HG02623 (cell line): Measurements from ENCODE around the gene GPC5.
"Not testable (repeated sequence)": the region's sequence is repeated elsewhere in the genome, so short reads cannot be mapped to it uniquely, and the experiment has no call there.

Source experiments
- ATAC-seq: cut with Tn5 transposase; IDR thresholded peaks from one replicate; pipeline ENCODE4 v1.9.1; 2021; ENCODE audit warnings: moderate library complexity; ENCODE audit not compliant: unreplicated experiment

The GPC5 gene

GRCh38 chr13:92677571-92677970, 1279.2 kb downstream of the GPC5 start:
- ATAC-seq, result no peak

GRCh38 chr13:92679602-92680001, 1281.2 kb downstream of the GPC5 start:
- ATAC-seq, result no peak

- no peak for ATAC-seq
Observed at GRCh38 chr13:92681239-92681638, 1282.8 kb downstream of the GPC5 start.

GRCh38 chr13:92682832-92683517, 1284.6 kb downstream of the GPC5 start:
- no peak for ATAC-seq

- ATAC-seq, result no peak
Observed at GRCh38 chr13:92694047-92694446, 1295.6 kb downstream of the GPC5 start.

- ATAC-seq, result not testable (repeated sequence)
Observed at GRCh38 chr13:92695827-92696226, 1297.4 kb downstream of the GPC5 start.

GRCh38 chr13:92716749-92717148, 1318.3 kb downstream of the GPC5 start:
- no peak for ATAC-seq

- ATAC-seq, result no peak
Observed at GRCh38 chr13:92717857-92718256, 1319.4 kb downstream of the GPC5 start.

- no peak for ATAC-seq
Observed at GRCh38 chr13:92719868-92720267, 1321.4 kb downstream of the GPC5 start.

GRCh38 chr13:92721620-92722019, 1323.2 kb downstream of the GPC5 start:
- no peak for ATAC-seq

- ATAC-seq, result no peak
Observed at GRCh38 chr13:92727118-92727517, 1328.7 kb downstream of the GPC5 start.

- no peak for ATAC-seq
Observed at GRCh38 chr13:92734068-92734467, 1335.6 kb downstream of the GPC5 start.

GRCh38 chr13:92734545-92734944, 1336.1 kb downstream of the GPC5 start:
- no peak for ATAC-seq

GRCh38 chr13:92735909-92736308, 1337.5 kb downstream of the GPC5 start:
- no peak for ATAC-seq

- no peak for ATAC-seq
Observed at GRCh38 chr13:92739306-92739818, 1340.9 kb downstream of the GPC5 start.

- ATAC-seq, result no peak
Observed at GRCh38 chr13:92743992-92744391, 1345.6 kb downstream of the GPC5 start.

- ATAC-seq, result no peak
Observed at GRCh38 chr13:92745258-92745657, 1346.8 kb downstream of the GPC5 start.

GRCh38 chr13:92752705-92753104, 1354.3 kb downstream of the GPC5 start:
- not testable (repeated sequence) for ATAC-seq

GRCh38 chr13:92761710-92762109, 1363.3 kb downstream of the GPC5 start:
- ATAC-seq, result no peak

- ATAC-seq, result no peak
Observed at GRCh38 chr13:92767468-92767867, 1369.0 kb downstream of the GPC5 start.

- ATAC-seq, result no peak
Observed at GRCh38 chr13:92768602-92769001, 1370.2 kb downstream of the GPC5 start.

- no peak for ATAC-seq
Observed at GRCh38 chr13:92769046-92769445, 1370.6 kb downstream of the GPC5 start.

GRCh38 chr13:92775658-92776057, 1377.2 kb downstream of the GPC5 start:
- no peak for ATAC-seq
